ENCODE data around the gene FAM83G.
"Not testable (repeated sequence)": the region's sequence is repeated elsewhere in the genome, so short reads cannot be mapped to it uniquely, and the experiment has no call there.

Gene FAM83G

GRCh38 chr17:19004421-19005136 is at the start of gene FAM83G:
TSS of gene FAM83G (minus strand) at chr17:19004764. CDS start at chr17:19004041, 723 bp downstream.
- DNase-seq, result peak; percentile 90

DNA sequence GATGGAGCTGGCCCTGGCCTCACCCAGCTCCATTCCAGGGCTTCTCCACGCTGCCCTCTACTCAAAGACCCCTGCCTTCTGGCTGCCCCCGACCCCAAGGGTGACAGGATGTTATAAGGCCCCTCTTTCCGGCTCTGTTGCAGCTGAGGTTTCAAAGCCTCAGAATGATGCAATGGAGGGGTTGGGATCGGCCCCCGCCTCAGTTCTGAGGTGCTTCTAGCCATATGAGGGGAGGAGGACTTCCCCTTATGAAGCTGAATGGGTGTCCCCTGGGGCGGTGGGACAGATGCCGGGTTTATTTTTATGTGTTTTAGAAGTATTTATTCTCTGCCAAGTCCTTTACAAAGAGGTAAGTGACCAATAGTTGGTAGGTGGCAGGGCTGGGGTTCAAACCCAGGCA is 44.3 kb upstream of the FAM83G start:
- DNase-seq, result not testable (repeated sequence)

- not testable (repeated sequence) for DNase-seq
Observed at GRCh38 chr17:19047510-19047909, 42.9 kb upstream of the FAM83G start.

- DNase-seq, result not testable (repeated sequence)
Observed at GRCh38 chr17:19046782-19047375, 42.3 kb upstream of the FAM83G start, which contains the start of gene GRAP. TSS of gene GRAP (minus strand) at chr17:19046957. CDS start at chr17:19046926, 31 bp downstream.

GRCh38 chr17:19044643-19045042 is 40.1 kb upstream of the FAM83G start:
- not testable (repeated sequence) for DNase-seq

DNA sequence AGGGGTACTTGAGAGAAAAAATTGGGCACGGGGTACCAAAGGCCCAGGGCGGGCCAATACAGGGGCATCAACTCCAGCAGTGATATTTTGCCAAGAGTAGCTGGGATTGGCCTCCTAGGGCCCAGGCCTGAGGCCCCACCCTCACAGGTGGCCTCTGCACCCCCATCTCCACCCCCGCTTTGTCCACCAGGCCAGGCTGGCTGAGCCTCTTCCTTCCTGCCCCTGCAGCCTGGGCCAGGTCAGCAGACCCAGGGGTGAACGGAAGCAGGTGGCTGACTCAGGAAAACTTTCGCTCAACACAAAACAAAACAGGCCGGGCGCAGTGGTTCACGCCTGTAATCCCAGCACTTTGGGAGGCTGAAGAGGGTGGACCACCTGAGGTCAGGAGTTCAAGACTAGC is 38.5 kb upstream of the FAM83G start:
- DNase-seq, result not testable (repeated sequence)

DNA sequence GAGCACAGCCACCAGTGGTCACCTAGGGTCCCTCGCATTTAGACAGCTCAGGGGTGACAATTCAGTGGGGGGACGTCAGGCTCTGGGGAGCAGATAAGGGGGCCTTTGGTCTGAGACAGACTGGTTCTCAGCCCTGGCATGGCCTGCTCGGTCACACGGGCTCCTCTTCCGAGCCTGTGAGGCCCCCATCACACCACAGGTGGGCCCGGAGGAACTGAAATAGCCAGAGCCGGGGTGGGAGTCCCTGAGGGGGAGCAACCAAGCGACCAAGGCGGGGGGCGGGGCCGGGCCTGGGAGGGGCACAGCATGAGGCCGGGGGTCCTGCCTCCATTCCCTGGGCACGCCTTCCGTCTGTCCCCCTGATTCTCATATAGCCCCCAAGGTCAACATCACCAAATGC is 37.8 kb upstream of the FAM83G start:
- not testable (repeated sequence) for DNase-seq

- not testable (repeated sequence) for DNase-seq
Observed at GRCh38 chr17:19041871-19042270, 37.3 kb upstream of the FAM83G start.

DNA sequence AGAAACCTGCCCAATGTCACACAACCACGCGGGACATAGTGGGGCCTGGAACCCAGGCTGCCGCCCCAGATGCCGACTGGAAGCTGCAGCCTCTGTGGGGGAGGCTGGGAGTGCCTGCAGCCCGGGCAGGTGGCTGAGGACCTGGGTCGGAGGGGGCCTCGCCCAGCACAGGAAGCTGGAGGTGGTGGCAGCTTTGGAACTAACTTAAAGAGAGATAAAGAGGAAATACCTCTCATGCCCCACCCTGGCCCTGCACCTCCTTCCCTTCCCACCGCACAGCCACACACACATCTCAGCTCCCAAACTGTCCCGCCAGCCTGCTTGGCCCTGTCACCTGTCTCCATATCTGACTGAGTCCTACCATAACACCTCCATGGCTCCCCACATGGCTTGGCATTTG is 35.8 kb upstream of the FAM83G start:
- not testable (repeated sequence) for DNase-seq

DNA sequence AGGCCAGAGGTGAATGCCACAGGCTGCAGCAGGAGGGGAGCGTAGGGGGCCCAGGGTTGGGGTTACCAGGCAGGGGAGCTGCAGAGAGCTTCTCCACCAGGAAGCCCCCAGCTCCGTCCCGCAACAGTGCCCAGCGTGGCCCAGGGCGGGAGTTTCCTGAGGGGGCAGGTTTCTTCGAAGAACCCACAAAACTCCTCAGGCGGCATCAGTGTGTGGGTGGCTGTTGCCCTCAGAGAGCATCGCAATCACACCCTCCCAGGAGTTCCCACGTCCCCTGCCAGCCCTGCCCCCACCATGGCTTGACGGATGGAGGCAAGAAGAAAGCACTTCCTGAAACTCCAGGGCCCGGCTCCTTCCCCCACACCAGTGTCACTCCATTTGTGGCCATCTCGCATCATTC is 34.2 kb upstream of the FAM83G start:
- not testable (repeated sequence) for DNase-seq

DNA sequence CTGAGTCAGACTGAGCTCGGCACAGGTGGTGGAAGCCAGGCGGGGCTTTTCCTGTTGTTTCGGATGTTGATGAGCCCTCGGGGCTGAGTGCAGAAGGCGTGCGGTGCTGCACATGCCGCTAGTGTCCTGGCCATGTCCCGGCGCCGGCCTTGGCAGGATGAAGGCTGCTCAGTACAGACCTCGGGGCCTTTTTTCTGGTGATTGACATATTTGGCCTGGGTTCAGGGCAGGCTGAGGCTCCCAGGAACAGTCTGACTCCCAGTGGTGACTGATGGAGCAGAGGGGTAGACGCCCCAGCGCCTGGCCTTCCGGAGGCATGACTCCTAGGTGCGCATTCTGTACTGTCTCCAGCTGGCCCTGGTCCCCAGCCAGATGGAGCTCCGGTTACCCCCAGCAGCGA is 33.4 kb upstream of the FAM83G start:
- DNase-seq, result not testable (repeated sequence)

GRCh38 chr17:19037547-19037946 is 33.0 kb upstream of the FAM83G start:
- not testable (repeated sequence) for DNase-seq

DNA sequence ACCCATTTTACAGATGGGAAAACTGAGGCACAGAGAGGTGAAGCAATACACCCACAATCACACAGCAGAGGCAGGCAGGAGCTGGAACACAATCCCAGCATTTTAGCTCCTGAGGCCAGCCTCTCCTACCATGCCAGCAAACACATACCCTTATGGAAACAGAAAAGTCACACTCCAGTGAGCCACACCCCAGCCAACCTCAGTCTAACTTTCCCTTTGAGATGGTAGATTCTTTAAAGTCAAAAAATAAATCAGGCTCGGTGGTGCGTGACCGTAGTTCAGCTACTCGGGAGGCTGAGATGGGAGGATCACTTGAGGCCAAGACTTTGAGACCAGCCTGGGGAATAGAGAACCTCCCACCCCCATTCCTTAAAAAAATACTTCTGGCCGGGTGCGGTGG is 31.6 kb upstream of the FAM83G start:
- not testable (repeated sequence) for DNase-seq

- not testable (repeated sequence) for DNase-seq
Observed at GRCh38 chr17:19032377-19032988, 27.9 kb upstream of the FAM83G start.

- DNase-seq, result peak; percentile 39
Observed at GRCh38 chr17:19031729-19032128, 27.2 kb upstream of the FAM83G start.

DNA sequence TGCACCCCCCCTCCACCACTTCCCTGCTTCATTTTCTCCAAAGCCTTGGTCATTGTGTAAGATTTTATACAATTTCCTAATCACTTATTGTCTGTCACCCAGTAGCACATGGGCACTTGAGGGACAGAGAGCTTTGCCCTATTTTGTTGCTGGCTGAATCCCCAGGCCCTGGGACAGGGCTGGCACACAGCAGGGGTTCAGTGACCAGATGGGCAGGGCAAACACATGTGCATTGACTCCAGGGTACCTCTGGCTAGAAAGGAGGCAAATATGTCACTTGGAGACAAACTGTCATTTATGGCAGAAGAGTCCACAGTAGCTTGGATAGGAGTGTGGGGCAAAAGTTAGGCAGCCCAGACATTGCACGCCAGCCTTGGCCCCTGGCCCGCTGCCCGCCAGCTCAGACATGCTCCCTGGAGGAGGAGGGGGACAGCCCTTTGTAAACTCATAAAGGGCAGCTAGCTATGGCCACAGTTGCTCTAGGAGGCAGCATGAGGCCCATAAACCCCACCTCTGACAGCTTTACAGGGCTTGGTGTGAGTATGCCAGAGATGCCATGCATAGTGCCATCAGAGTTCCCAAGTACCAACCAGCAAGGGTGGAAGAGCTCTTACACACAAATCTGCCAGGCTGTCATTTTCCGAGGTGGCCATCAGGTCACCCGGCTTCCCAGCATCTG is 26.3 kb upstream of the FAM83G start:
- DNase-seq, result not testable (repeated sequence)

GRCh38 chr17:19029740-19030139 is 25.2 kb upstream of the FAM83G start:
- not testable (repeated sequence) for DNase-seq

DNA sequence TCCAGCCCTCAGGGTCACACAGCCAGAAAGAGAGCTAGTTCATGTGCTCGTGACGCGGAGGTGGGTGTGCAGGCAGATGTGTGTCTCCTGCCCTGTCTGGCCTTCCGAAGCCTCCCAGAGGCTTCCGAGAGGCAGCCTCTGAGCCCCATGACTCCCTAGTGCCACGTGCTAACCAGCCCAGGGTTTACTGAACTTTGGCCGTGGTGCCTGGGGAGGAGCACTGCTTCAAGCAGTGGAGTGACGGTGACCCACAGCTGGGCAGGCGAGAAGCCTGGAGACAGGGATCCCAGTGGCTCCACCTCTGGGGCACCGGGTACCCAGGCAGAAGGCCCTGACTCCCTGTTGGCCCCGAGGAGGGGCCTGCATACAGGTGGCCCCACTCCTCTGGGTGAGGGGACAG is 24.1 kb upstream of the FAM83G start:
- not testable (repeated sequence) for DNase-seq

- no peak for DNase-seq
Observed at GRCh38 chr17:19024101-19025078, 19.8 kb upstream of the FAM83G start.

- no peak for DNase-seq
Observed at GRCh38 chr17:19023209-19023999, 18.8 kb upstream of the FAM83G start.

GRCh38 chr17:19022747-19023146 is 18.2 kb upstream of the FAM83G start:
- no peak for DNase-seq

Measured in CD4-positive, alpha-beta T cell treated with Interleukin-4 for 4 hours (primary cell).